Stimulated activated CD4-positive, alpha-beta T cell treated with anti-CD3 and anti-CD28 coated beads, Interleukin-15, amount 100 ng/mL, for 24 hours (primary cell): ENCODE measurements around the gene PIK3C2G.

ENCODE experiments used
- DNase-seq: peaks from one replicate; pipeline ENCODE4 v3.0.0-alpha.2; 2020

The PIK3C2G gene

DNA sequence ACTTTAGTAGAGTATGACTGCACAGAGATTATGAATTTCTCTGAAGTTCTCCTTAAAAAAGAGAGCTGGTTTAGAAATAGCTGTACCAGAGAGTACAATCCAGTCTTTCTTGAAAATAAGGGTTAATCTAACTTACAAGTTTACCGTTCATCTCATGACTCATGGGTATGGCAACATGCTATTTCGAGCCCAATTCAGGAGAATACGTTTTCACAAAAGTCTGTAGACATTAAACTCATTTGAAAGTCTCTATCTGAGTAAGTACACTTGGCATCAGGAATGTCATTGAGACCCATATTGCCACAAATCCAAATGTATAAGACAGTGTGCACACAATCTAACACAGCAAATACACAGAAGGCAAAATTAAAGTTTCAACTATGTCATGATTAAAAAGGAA is 160.5 kb downstream of the PIK3C2G start:
- no peak for DNase-seq

DNA sequence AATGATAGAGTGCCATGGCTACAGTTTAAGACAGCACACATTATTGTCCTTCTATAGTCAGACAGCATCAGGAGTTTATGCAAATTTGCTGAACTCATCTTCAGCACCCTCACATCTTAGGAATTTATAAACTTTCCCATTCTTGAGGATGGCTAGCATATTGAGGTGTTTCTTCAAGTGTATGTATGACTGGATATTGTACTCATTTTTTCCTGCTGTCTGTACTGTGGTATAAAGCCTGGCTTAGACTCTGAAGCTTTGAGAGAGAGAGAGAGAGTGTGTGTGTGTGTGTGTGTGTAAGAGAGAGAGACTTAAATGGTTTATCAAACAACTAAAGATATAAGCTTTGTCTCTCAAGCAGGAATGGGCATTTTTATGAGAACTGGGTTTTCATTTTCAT is 161.6 kb downstream of the PIK3C2G start:
- DNase-seq: no peak

DNA sequence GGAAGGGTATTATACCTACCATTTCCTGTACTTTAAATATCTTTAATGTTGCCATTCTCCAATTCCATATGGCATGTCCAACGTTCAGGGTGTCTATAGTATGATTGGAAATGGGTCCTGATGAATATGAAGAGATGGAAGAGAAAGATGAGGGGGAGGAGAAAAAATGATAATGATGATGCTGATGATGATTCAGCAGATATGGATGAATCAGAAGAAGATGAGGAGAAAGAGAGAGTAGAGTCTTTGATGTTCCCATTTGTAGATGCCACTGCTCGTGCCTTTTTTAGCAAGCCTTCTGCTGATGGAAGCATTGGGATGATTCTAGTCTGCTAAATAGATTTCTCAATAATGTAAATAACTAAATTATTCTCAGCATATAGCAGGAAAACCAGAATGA is 163.5 kb downstream of the PIK3C2G start:
- DNase-seq: no peak

DNA sequence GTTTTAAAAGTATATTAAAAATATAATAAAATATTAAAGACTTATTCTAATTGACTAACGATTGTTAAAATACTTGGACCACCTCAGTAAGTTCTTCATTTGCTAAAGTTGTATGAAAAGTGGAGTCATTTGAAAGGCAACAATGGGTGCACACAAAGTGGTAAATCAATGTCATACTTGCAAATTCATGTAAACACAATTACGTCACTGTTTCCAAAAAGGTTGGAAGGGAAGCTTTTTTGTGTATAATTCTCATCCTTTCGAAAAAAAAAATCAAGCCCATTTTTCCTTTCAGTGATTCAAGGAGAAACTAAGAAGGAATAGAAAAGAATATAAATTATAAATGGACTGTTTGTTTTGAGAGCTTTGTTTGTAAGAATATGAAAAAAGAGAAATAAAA is 166.2 kb downstream of the PIK3C2G start:
- DNase-seq: no peak

- no peak for DNase-seq
These were observed 167.1 kb downstream of the PIK3C2G start for GRCh38 chr12:18428416-18428815.

- DNase-seq: no peak
These were observed 168.0 kb downstream of the PIK3C2G start for GRCh38 chr12:18429366-18429765.

- DNase-seq: peak; percentile 2
These were observed 169.2 kb downstream of the PIK3C2G start for GRCh38 chr12:18430425-18431048.

- DNase-seq: no peak
These were observed 170.5 kb downstream of the PIK3C2G start for GRCh38 chr12:18431771-18432170.

GRCh38 chr12:18432206-18432605 is 170.9 kb downstream of the PIK3C2G start:
- no peak for DNase-seq

- DNase-seq: no peak
These were observed 174.9 kb downstream of the PIK3C2G start for GRCh38 chr12:18436170-18436569.

DNA sequence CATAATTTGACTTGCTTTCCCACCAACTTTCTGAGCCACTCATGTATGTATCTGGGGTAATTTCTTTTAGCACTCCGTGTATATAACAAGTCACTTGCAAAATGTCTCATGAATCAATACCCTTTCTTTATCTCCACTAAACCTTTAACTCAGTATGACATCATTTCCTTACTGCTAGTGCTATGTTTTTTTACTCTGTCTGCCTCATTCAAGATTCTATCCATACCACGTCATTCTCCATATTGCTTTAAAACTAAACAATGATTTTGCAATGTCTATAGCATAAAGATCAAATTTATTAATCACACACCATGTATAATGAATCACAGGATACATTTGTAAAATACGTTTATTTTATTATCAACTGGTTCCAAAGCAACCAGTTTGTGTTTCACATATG is 178.2 kb downstream of the PIK3C2G start:
- no peak for DNase-seq

GRCh38 chr12:18443768-18444437 is 182.6 kb downstream of the PIK3C2G start:
- no peak for DNase-seq

- DNase-seq: no peak
These were observed 184.8 kb downstream of the PIK3C2G start for GRCh38 chr12:18446061-18446644.

- DNase-seq: no peak
These were observed 193.0 kb downstream of the PIK3C2G start for GRCh38 chr12:18454330-18454729.

DNA sequence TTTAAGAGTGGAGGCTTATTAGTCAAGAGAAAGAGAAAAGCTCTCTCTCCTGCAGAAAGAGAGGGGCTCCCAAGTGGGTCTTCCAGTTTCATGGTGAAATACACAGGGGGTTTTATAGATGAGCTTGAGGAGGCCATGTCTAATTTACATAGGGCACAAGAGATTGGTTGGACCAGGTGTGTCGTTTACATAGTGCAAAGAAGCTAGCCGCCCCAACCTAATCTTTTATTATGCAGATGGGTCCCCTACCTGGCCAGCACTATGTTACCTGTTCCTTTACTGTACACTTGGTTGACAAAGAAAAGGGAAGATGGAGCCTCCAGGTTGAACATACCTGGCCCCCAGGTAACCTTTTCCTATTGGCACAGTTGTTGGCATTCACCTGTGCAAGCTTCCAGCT is 195.0 kb downstream of the PIK3C2G start:
- no peak for DNase-seq

GRCh38 chr12:18457362-18457761 is 196.0 kb downstream of the PIK3C2G start:
- DNase-seq: no peak

DNA sequence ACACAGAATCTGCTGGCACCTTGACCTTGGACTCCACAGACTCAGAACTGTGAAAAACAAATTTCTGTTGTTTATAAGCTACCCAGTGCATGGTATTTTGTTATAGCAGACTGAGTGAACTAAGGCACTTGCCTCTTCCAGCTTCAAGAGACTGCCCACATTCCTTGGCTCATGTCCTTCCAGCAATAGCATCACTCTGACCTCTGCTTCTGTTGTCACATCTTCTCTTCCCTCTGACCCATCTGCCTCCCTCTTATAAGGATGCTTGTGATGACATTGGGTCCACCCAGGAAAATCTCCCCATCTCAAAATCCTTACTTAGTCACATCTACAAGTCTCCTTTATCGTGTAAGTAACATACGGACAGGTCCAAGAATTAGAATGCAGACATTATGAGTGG is 200.4 kb downstream of the PIK3C2G start:
- no peak for DNase-seq

GRCh38 chr12:18462442-18462841 is 201.1 kb downstream of the PIK3C2G start:
- DNase-seq: no peak

DNA sequence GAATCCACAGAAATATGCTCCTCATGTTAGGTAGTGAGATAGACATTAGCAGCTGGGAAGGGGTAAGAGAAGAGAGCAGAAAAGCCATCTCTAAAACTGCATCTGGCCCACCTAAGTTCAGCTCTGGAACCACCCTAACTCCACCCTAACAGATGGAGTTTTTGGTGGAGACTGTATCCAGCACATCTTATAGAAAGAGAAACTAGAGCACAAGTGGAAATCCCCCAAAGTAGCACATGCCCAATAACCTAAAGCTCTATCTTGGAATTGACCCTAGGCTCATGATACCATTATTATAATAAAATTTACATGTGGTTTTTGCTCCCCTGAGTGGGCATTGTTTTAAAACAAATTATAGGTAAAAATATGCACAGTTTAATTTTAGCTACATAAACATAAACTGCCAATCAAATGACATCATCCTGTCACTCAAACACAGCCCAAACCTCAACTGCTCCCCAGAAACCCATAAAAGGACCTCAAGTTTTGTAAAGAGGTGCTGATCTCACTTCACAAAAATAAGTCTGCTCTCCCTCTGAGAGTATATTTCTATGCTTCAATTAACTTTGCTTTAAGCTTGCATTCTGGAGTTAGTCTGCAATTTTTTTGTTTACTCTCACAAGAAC is 206.4 kb downstream of the PIK3C2G start:
- DNase-seq: no peak

DNA sequence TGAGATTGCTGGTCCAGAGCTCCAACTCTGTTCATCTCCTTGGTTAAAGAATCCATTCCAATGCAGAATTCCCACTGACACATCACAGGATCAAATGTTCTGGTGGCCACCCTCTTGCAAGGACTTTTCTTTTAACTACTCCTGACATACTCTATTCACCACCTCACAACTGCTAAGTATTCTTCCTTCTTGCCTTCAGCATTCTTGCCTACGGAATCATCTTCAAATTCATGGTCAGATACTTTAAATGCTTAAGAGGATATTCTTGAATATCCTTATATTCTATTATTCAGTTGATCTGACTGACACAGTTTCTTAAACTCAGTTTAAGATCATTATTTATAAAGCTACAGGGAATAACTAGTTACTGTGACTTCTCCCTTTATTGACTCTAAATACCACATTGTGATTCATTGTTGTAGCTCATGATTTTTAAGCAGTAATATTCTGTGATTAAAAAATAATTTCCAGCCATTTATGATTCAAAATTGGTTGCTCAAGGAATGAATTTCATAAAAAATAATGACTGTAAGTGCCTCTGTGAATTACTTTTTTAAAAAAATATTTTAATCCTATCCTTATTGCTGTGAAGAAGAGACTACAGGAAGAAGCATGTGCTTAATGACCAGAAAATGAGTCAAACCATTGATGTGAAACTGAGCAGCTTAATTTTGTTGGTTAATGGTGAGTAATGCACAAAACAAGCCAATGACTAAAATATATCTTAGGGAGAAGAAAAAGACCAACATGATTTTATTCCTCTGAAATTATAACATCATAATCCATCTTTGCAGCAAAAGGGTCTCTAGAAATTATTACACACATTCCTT is 207.1 kb downstream of the PIK3C2G start:
- DNase-seq: no peak

DNA sequence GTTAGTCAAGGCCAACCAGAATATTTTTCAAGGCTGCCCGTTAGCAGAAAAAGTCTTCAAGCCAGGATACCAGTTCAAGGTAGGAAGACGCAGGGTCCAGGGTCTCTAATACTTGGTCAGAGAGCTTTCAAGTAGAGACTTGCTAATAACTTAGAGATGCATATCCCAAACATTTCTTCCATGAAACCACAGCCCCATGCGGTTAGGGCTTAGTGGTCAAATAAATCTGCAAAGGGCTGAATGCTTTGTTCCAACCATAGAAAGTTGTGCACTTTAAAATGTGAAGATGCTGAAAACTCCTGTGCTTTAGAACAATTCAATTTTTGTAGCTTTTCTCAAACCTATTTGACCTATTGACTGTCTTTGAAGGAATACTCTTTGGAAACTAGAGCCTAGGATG is 208.9 kb downstream of the PIK3C2G start:
- no peak for DNase-seq

DNA sequence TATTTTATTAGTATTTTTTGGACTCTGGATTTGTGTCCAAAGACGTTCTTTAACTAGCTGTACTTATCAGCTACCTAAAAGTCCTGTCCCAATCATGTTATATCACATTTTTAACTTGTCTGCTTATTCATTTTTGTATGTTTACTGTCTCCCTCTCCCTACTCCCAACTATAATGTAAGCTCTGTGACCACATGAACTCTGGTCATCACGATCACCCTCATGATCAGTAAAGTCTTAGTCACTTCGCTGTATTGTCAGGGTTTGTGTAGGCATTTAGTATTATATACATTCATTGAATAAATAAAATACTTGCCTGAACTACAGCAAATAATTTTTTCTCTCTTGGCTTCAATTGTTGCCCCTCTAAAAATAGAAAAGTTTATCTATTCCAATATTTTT is 211.0 kb downstream of the PIK3C2G start:
- DNase-seq: no peak

- no peak for DNase-seq
These were observed 211.5 kb downstream of the PIK3C2G start for GRCh38 chr12:18472806-18473205.
